ENCODE measurements around the gene TTLL12. TPM values are rescaled to one million over a fixed set of nuclear protein-coding genes. Genes with fewer than 3 reads are reported as not detected.

TTLL12 gene
- total and polyA plus RNA-seq, 2 of the 8 experiments (the other 6 are each of a cell fraction or from before 2014, with no cell fraction given): 101 to 124 TPM

DNA sequence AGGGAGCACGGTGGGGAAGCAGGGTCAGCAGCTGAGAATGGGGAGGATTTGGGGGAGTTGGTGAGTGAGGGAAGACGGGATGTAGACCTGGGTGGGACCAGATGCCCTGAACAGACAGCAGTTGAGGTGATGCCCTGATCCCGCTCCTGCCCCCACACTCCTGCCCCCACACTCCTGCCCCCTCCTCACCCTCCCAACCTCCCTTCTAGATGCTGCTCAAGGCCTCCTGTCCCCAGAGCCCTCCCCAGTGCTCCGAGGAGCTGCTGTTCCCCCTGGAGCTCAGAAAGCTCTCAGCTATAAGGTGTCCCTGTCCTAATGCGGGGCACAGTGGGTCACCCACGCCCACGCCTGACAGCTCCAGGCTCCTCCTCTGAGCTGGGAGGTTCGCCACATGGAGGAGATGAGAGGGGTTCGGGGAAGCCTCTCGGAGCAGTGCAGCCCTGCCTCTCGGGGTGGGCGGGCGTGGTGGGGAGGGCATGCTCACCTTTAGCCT, 25.1 kb upstream of the TTLL12 start:
- Histone ChIP-seq H3K79me1 (ENCODE audit: low read depth, low read length) (no peaks in the 10 kb centered on the region), H3K36me3 (ENCODE audit: control insufficient read depth in 2 of 4, insufficient read depth in 4 of 4, low read length in 3 of 4) (no peaks in the 10 kb centered on the region), H3K4me2 (ENCODE audit: insufficient read depth in 1 of 2, low read depth in 2 of 2, low read length in 2 of 2) (no peak overlapping the region), H4K91ac (replicated peaks; ENCODE audit: insufficient read length, low read length) (no peak overlapping the region), H2BK15ac (ENCODE audit: low read length) (no peak overlapping the region), H3K14ac (ENCODE audit: insufficient read length) (no peak overlapping the region), H3K9ac (replicated peaks in 1 of 4; ENCODE audit: extremely low read depth in 1 of 4, low read depth in 3 of 4, low read length in 3 of 4) (no peak overlapping the region), H3K4ac (replicated peaks; ENCODE audit: insufficient read length, low read depth, low read length) (no peak overlapping the region), H3K79me2 (ENCODE audit: control insufficient read depth in 1 of 2, insufficient read depth in 2 of 2, low read length in 2 of 2) (no peaks in the 10 kb centered on the region), H2AFZ (ENCODE audit: low read length) (no peak overlapping the region), H2AK5ac (ENCODE audit: low read depth, low read length) (no peak overlapping the region), H2BK20ac (ENCODE audit: low read length) (no peak overlapping the region), H4K20me1 (replicated peaks in 1 of 2; ENCODE audit: control insufficient read depth in 1 of 2, insufficient read depth in 2 of 2, low read length in 2 of 2) (peaks cover 0 to 2% of the 10 kb centered on the region in 2 experiments), H3K23ac (ENCODE audit: insufficient read length) (no peak overlapping the region), H3K18ac (ENCODE audit: extremely low read depth, low read length) (no peak overlapping the region), H3K56ac (replicated peaks; ENCODE audit: insufficient read length, low read depth, low read length) (no peak overlapping the region), H4K5ac (ENCODE audit: insufficient read length, low read depth, low read length) (no peak overlapping the region), H3K4me3 (ENCODE audit: extremely low read depth in 1 of 4, insufficient read depth in 2 of 4, low read depth in 3 of 4, low read length in 4 of 4) (no peak overlapping the region), H4K8ac (ENCODE audit: extremely low read depth, insufficient read depth, low read length) (no peak overlapping the region), H2BK120ac (replicated peaks; ENCODE audit: low read depth, low read length) (no peak overlapping the region), H2BK5ac (ENCODE audit: low read depth, low read length) (no peak overlapping the region), H3K23me2 (ENCODE audit: low read depth, low read length) (no peaks in the 10 kb centered on the region), H3K27ac (ENCODE audit: low read depth, low read length) (no peak overlapping the region), H3K9me3 (ENCODE audit: insufficient read depth in 2 of 2, low read depth in 1 of 2, low read length in 1 of 2) (no peaks in the 10 kb centered on the region), H3K4me1 (replicated peaks in 1 of 4; ENCODE audit: control insufficient read depth in 3 of 4, insufficient read depth in 4 of 4, low read length in 3 of 4) (peaks cover 0 to 14% (median 6%) of the 10 kb centered on the region in 4 experiments; a peak in 5 of 7 replicates), H2BK12ac (ENCODE audit: low read depth, low read length) (no peak overlapping the region), H3K27me3 (replicated peaks in 1 of 4; ENCODE audit: control insufficient read depth in 3 of 4, extremely low read depth in 1 of 4, insufficient read depth in 3 of 4, low read length in 3 of 4) (no peaks in the 10 kb centered on the region)
- 80% methylated on average over 6 of the region's 13 CpGs; no CpG with 5 or more reads in 1 of the 2 experiments for WGBS, 2 experiments (ENCODE audit: extremely low coverage in 1 of 2, insufficient coverage in 1 of 2, insufficient read length in 1 of 2, insufficient replicate concordance in 2 of 2, low coverage in 1 of 2, low lambda C conversion rate in 2 of 2, missing lambda C conversion rate in 1 of 2)
- CTCF ChIA-PET (ENCODE audit: partially characterized antibody): interaction anchor here (0.6 to 16.7 kb wide), 3 partner anchors 9 to 17 kb away, joined by 4 to 186 read pairs (median 4); no protein-coding TSS in a partner anchor
- TF ChIP-seq PHF8 (conservative IDR thresholded peaks at IDR 0.05; ENCODE audit: low read depth, low read length) (no peak), EP300 (IDR thresholded peaks at IDR 0.05; ENCODE audit: borderline replicate concordance in 1 of 2, low read depth in 2 of 2, low read length in 2 of 2) (no peak)
- TF ChIP-seq, protein P1, sequence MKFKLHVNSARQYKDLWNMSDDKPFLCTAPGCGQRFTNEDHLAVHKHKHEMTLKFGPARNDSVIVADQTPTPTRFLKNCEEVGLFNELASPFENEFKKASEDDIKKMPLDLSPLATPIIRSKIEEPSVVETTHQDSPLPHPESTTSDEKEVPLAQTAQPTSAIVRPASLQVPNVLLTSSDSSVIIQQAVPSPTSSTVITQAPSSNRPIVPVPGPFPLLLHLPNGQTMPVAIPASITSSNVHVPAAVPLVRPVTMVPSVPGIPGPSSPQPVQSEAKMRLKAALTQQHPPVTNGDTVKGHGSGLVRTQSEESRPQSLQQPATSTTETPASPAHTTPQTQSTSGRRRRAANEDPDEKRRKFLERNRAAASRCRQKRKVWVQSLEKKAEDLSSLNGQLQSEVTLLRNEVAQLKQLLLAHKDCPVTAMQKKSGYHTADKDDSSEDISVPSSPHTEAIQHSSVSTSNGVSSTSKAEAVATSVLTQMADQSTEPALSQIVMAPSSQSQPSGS (IDR thresholded peaks at IDR 0.05; ENCODE audit: low read length): no peak
- POLR2A ChIA-PET (ENCODE audit: partially characterized antibody): interaction anchor here (0.6 to 1.5 kb wide), 3 partner anchors 10 to 86 kb away, joined by 3 to 4 read pairs (median 3); no protein-coding TSS in a partner anchor
- FAIRE-seq (no peak), DNase-seq (ENCODE audit: low read depth in 1 of 2, low spot score in 2 of 2) (no peak)
